ENCODE data around the gene SOX4. TPM values are rescaled to one million over a fixed set of nuclear protein-coding genes. Genes with fewer than 3 reads are reported as not detected.

The SOX4 gene
- total RNA-seq, 3 donors from 2014 or later: 18.2 to 71.0 (median 48.8) TPM

DNA sequence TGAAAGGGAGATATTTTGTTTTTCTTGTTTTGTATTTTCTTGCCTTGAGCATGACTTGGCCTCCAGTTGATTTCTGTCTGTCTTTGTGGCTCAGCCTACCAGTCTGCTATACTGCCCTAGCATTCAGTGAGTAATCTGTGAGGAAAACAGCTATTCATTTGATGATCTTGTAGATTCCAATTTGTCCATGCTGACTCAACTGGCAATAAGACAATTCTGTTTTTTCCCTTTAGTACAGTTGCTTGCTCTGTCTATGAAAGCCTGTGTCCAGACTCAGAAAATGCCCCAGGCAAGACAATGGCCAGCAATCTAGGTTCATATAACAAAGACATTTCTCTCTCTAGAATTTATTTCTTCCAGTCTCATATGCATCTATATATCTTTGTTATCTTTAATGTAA, 10.9 kb upstream of the SOX4 start:
- no peaks in the 10 kb centered on the region for H3K36me3 ChIP-seq
- no peaks in the 10 kb centered on the region for H3K4me1 ChIP-seq
- no peaks in the 10 kb centered on the region for H3K27me3 ChIP-seq
- no peak for DNase-seq (ENCODE audit: low spot score in 2 of 2)
- peaks cover 28 to 46% of the 10 kb centered on the region in 2 donors for H3K9me3 ChIP-seq
- intact Hi-C loops (cut with DNase I; ENCODE audit: low total_unique reads): no loop called here
- H3K4me3 ChIP-seq: no peak overlapping the region
- TF ChIP-seq, protein P1, sequence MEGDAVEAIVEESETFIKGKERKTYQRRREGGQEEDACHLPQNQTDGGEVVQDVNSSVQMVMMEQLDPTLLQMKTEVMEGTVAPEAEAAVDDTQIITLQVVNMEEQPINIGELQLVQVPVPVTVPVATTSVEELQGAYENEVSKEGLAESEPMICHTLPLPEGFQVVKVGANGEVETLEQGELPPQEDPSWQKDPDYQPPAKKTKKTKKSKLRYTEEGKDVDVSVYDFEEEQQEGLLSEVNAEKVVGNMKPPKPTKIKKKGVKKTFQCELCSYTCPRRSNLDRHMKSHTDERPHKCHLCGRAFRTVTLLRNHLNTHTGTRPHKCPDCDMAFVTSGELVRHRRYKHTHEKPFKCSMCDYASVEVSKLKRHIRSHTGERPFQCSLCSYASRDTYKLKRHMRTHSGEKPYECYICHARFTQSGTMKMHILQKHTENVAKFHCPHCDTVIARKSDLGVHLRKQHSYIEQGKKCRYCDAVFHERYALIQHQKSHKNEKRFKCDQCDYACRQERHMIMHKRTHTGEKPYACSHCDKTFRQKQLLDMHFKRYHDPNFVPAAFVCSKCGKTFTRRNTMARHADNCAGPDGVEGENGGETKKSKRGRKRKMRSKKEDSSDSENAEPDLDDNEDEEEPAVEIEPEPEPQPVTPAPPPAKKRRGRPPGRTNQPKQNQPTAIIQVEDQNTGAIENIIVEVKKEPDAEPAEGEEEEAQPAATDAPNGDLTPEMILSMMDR (IDR thresholded peaks at IDR 0.05): no peak
- TF ChIP-seq POLR2A (IDR thresholded peaks at IDR 0.05) (no peak), POLR2AphosphoS5 (IDR thresholded peaks at IDR 0.05) (no peak)
- H3K27ac ChIP-seq: no peak overlapping the region

DNA sequence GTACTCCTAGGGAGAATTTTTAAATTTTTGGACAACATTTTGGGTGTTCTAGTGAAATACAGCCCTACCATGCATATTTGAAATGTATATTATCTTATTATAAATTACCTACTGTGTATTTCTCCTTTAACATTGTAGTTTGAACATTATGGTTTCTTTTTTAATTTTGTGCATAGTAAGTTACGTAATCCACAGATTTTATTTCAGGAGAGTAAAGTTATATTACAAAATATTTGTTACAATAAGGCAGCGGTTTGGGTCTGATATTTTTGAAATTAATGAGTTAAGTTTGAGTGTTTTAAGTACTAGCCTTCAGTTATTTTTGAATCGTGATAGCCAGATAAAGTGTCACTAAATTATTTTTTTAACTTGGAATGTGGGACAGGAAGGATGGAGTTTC, 7.3 kb upstream of the SOX4 start:
- Histone ChIP-seq H3K9me3 (peaks cover 10 to 17% of the 10 kb centered on the region in 2 donors), H3K4me1 (no peaks in the 10 kb centered on the region), H3K4me3 (peak overlapping the region in 1 of 3 donors; percentile 73), H3K27me3 (no peaks in the 10 kb centered on the region), H3K27ac (peak overlapping the region in 1 of 2 donors; percentile 96), H3K36me3 (no peaks in the 10 kb centered on the region)
- TF ChIP-seq POLR2A (IDR thresholded peaks at IDR 0.05) (no peak), POLR2AphosphoS5 (IDR thresholded peaks at IDR 0.05) (no peak)
- TF ChIP-seq, protein P1 (IDR thresholded peaks at IDR 0.05): no peak
- intact Hi-C loops (cut with DNase I; ENCODE audit: low total_unique reads): no loop called here
- no peak for DNase-seq (ENCODE audit: low spot score in 2 of 2)

DNA sequence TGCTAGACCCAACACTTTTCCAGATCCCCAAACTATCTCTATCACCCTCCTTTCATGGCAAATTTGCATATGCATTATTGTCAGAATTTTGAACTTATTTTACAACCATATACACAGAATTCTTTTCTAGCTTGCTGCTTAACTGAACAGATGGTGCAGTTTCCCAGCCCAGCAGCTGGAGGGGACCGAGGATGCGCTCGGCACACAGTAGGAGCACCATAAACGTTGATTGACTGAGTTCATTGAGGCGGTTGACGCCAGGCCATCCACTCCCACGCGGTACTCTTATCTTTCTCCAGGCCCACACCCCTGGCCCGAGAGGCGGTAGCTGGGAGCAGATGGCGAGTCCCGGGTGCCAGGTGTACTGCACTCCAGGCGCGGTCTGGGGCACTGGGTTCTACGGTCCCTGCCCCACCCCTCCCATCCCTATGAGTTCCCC, 6.8 kb upstream of the SOX4 start:
- no peak for DNase-seq (ENCODE audit: low spot score in 2 of 2)
- H3K27ac ChIP-seq: peak overlapping the region; percentile 92 to 96
- no peaks in the 10 kb centered on the region for H3K27me3 ChIP-seq
- no peaks in the 10 kb centered on the region for H3K4me1 ChIP-seq
- TF ChIP-seq, protein P1 (IDR thresholded peaks at IDR 0.05): no peak
- TF ChIP-seq POLR2A (IDR thresholded peaks at IDR 0.05) (no peak), POLR2AphosphoS5 (IDR thresholded peaks at IDR 0.05) (no peak)
- peaks cover 7 to 17% of the 10 kb centered on the region in 2 donors for H3K9me3 ChIP-seq
- no peaks in the 10 kb centered on the region for H3K36me3 ChIP-seq
- intact Hi-C loops (cut with DNase I; ENCODE audit: low total_unique reads): no loop called here
- H3K4me3 ChIP-seq: peak overlapping the region; percentile 55 to 87 (median 73)

DNA sequence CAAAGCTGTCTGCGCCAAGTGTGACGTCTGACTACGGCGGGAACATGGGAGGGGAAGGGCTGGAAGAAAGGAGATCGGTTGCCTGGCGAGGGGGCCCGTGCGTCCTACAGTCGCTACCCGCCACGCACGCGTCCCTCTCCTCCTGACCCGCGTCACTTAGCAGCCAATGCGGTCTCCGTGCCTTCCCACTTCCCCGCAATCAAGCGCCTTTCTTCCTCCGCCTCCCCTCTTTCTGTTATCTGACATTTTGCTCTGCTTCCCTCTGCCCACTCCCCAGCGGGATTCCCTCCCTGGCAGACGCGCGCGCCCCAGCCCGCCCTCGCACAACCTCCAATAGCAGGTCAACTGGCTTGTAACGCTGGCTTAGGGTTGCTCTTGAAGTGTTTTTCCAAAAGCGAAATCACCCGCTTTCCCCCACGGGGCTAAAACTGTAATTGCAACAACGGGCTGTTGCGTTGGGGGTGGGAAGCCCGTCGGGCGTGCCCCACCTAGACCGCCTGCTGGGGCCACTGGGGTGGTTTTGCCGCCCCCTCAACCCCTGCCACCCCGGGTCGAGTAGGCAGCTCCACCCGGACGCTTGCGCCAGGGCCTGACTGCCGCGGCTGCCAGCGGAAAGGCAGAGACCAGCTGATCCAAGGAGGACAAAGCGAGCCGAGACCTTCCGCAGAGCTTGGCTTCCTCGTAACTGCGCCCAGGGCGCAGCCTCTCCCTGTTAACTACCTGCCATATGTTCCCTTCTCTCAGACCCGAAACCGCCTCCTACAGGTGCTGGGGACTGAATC, 6.2 kb upstream of the SOX4 start:
- intact Hi-C loops (cut with DNase I; ENCODE audit: low total_unique reads): no loop called here
- Histone ChIP-seq H3K4me3 (peak overlapping the region; percentile 55 to 87 (median 73)), H3K4me1 (no peaks in the 10 kb centered on the region), H3K9me3 (peaks cover 2 to 13% of the 10 kb centered on the region in 2 donors), H3K27ac (peak overlapping the region; percentile 92 to 96), H3K36me3 (no peaks in the 10 kb centered on the region), H3K27me3 (no peaks in the 10 kb centered on the region)
- TF ChIP-seq POLR2A (IDR thresholded peaks at IDR 0.05) (peak; percentile 8), POLR2AphosphoS5 (IDR thresholded peaks at IDR 0.05) (peak in 1 of 3 donors; percentile 13)
- TF ChIP-seq, protein P1 (IDR thresholded peaks at IDR 0.05): peak in 1 of 3 donors; percentile 44
- DNase-seq (ENCODE audit: low spot score in 2 of 2): peak; percentile 57 to 65

DNA sequence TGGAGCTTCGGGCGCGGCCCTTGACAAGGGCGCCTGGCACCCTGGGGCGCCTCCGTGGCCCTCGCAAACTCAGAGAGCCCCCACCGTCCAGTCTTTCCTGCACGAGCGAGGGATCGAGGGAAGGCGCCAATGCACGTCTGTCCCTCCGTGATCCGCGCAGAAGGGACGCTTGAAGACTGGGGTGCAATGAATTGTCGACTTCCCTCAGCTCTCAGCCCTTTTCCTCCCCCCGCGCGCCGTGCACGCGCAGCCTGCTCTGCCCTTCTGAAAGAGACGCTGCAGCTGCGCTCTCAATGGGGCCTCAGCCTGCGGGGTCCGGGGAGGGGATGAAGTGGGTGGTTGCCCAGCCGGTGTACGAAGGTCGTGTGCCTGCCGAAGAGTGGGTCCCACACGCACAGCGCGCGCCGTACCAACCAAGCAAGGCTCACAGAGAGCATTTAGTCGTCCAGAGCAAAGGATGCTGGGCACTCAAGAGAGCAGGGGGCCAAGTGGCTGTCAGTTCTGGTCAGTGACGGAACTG, 5.5 kb upstream of the SOX4 start:
- Histone ChIP-seq H3K9me3 (peaks cover 0 to 9% of the 10 kb centered on the region in 2 donors), H3K27ac (peak overlapping the region; percentile 92 to 96), H3K36me3 (no peaks in the 10 kb centered on the region), H3K4me3 (peak overlapping the region; percentile 55 to 87 (median 73)), H3K4me1 (no peaks in the 10 kb centered on the region), H3K27me3 (no peaks in the 10 kb centered on the region)
- intact Hi-C loops (cut with DNase I; ENCODE audit: low total_unique reads): no loop called here
- DNase-seq (ENCODE audit: low spot score in 2 of 2): peak; percentile 51 to 64
- TF ChIP-seq POLR2AphosphoS5 (IDR thresholded peaks at IDR 0.05) (peak in 1 of 3 donors; percentile 9), POLR2A (IDR thresholded peaks at IDR 0.05) (no peak)
- TF ChIP-seq, protein P1 (IDR thresholded peaks at IDR 0.05): no peak

Data from breast epithelium (tissue), 4 donors.